ENCODE data around the gene WNT7B. TPM values are rescaled to one million over a fixed set of nuclear protein-coding genes. Genes with fewer than 3 reads are reported as not detected.

WNT7B gene
- total RNA-seq, 1 experiment from 2014 or later, result 0.57 TPM

DNA sequence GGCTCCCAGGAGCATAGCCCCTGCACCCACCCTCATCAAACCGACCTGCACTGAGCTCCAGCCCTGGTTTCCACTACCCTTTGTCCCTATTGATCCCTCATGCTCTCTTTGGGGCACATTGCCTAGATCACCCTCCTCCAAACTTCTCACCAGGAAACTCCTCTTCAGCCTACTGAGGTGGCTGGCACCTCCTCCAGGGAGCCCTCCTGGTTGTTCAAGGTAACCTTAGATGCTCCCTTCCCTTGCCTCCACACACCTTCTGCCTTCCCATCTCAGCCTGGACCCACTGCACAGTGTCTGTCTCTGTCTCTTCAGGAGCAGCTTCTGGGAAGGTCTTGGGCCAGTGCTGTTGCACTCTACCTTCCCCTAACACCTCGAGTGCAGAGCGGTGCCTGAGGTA lies 15.8 kb upstream of the WNT7B start:
- intact Hi-C loops (cut with micrococcal nuclease; ENCODE audit: unreplicated experiment), result no loop called here
- H3K4me3 ChIP-seq (ENCODE audit: low read depth, low read length), result no peak overlapping the region
- no peaks in the 10 kb centered on the region for H3K4me1 ChIP-seq
- no peaks in the 10 kb centered on the region for H3K36me3 Mint-ChIP-seq (ENCODE audit: insufficient read depth, unreplicated experiment)
- H3K27me3 Mint-ChIP-seq (ENCODE audit: insufficient read depth, unreplicated experiment), result no peaks in the 10 kb centered on the region
- ChIA-PET CTCF (interaction anchor here (0.9 to 1.7 kb wide), 2 partner anchors 14 to 124 kb away, joined by 4 read pairs; no protein-coding TSS in a partner anchor), POLR2A (no interaction called here)
- no peak for DNase-seq
- no peaks in the 10 kb centered on the region for H3K9me3 Mint-ChIP-seq (ENCODE audit: unreplicated experiment)
- H3K27me3 ChIP-seq (replicated peaks; ENCODE audit: control insufficient read depth, insufficient read depth, low read length), result no peaks in the 10 kb centered on the region
- no TSS peak for BruUV-seq (replicated peaks)
- no peaks in the 10 kb centered on the region for H3K9me3 ChIP-seq
- H3K4me1 Mint-ChIP-seq (ENCODE audit: low read depth, unreplicated experiment), result no peaks in the 10 kb centered on the region
- no peak overlapping the region for H3K27ac Mint-ChIP-seq (ENCODE audit: unreplicated experiment)
- TF ChIP-seq, protein P1, sequence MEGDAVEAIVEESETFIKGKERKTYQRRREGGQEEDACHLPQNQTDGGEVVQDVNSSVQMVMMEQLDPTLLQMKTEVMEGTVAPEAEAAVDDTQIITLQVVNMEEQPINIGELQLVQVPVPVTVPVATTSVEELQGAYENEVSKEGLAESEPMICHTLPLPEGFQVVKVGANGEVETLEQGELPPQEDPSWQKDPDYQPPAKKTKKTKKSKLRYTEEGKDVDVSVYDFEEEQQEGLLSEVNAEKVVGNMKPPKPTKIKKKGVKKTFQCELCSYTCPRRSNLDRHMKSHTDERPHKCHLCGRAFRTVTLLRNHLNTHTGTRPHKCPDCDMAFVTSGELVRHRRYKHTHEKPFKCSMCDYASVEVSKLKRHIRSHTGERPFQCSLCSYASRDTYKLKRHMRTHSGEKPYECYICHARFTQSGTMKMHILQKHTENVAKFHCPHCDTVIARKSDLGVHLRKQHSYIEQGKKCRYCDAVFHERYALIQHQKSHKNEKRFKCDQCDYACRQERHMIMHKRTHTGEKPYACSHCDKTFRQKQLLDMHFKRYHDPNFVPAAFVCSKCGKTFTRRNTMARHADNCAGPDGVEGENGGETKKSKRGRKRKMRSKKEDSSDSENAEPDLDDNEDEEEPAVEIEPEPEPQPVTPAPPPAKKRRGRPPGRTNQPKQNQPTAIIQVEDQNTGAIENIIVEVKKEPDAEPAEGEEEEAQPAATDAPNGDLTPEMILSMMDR (IDR thresholded peaks at IDR 0.05; ENCODE audit: insufficient read depth in 1 of 2, low read depth in 1 of 2, low read length in 1 of 2, severe bottlenecking in 1 of 2, unreplicated experiment in 1 of 2), result no peak
- H3K36me3 ChIP-seq (ENCODE audit: control insufficient read depth, insufficient read depth, low read length), result no peaks in the 10 kb centered on the region
- H3K4me3 Mint-ChIP-seq (ENCODE audit: unreplicated experiment), result no peak overlapping the region

- Histone ChIP-seq H3K4me1 (no peaks in the 10 kb centered on the region), H3K36me3 (ENCODE audit: control insufficient read depth, insufficient read depth, low read length) (no peaks in the 10 kb centered on the region), H3K9me3 (no peaks in the 10 kb centered on the region), H3K27me3 (replicated peaks; ENCODE audit: control insufficient read depth, insufficient read depth, low read length) (no peaks in the 10 kb centered on the region), H3K4me3 (ENCODE audit: low read depth, low read length) (no peak overlapping the region)
- no peaks in the 10 kb centered on the region for H3K36me3 Mint-ChIP-seq (ENCODE audit: insufficient read depth, unreplicated experiment)
- POLR2A ChIA-PET, result no interaction called here
- H3K27me3 Mint-ChIP-seq (ENCODE audit: insufficient read depth, unreplicated experiment), result no peaks in the 10 kb centered on the region
- TF ChIP-seq, protein P1 (IDR thresholded peaks at IDR 0.05; ENCODE audit: insufficient read depth in 1 of 2, low read depth in 1 of 2, low read length in 1 of 2, severe bottlenecking in 1 of 2, unreplicated experiment in 1 of 2), result no peak
- H3K9me3 Mint-ChIP-seq (ENCODE audit: unreplicated experiment), result no peaks in the 10 kb centered on the region
- DNase-seq, result no peak
- H3K27ac Mint-ChIP-seq (ENCODE audit: unreplicated experiment), result no peak overlapping the region
- no TSS peak for BruUV-seq (replicated peaks)
- CTCF ChIA-PET, result interaction anchor here (0.6 to 1.7 kb wide), 2 partner anchors 15 to 25 kb away, joined by 3 to 4 read pairs; no protein-coding TSS in a partner anchor
- H3K4me1 Mint-ChIP-seq (ENCODE audit: low read depth, unreplicated experiment), result no peaks in the 10 kb centered on the region
- H3K4me3 Mint-ChIP-seq (ENCODE audit: unreplicated experiment), result no peak overlapping the region
- intact Hi-C loops (cut with micrococcal nuclease; ENCODE audit: unreplicated experiment), result no loop called here
Observed at GRCh38 chr22:45991098-45991497, 14.1 kb upstream of the WNT7B start.

DNA sequence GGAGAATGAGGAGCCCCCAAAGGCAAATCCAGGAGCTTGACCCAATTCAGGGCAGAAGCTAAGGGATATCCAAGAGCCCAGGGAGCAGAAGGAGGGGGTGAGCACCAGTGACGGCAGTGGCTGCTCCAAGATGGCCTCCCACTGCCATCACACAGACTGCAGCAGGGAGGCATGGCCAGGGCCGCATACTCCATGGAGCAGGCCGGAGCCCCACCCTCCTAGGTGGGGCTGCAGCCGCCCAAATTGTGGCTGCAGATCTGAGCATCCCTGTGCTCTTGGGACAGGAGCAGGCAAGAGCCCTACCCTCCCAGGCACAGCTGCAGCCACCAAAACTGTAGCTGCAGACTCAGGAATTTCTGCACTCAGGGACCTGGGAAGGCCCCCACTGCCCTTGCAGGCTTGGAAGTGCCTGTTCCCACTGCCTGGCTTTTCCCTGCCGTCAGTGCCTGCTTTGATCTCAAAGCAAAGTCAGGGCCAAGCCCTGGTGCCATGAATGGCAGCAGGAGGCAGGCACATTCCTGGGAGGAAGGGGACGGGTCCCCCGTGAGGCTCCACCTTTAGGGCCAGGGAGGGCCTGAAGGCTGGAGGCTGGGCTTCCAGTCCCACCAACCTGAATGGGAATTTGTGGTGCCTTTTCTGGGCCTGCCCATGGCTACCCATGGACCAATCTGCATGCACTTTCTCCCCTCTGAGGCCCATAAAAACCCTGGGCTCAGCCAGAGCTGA lies 10.3 kb upstream of the WNT7B start:
- no peaks in the 10 kb centered on the region for H3K9me3 Mint-ChIP-seq (ENCODE audit: unreplicated experiment)
- no peak for DNase-seq
- Histone ChIP-seq H3K4me1 (no peaks in the 10 kb centered on the region), H3K9me3 (no peaks in the 10 kb centered on the region), H3K27me3 (replicated peaks; ENCODE audit: control insufficient read depth, insufficient read depth, low read length) (no peaks in the 10 kb centered on the region), H3K4me3 (ENCODE audit: low read depth, low read length) (no peak overlapping the region), H3K36me3 (ENCODE audit: control insufficient read depth, insufficient read depth, low read length) (no peaks in the 10 kb centered on the region)
- BruUV-seq (replicated peaks), result no TSS peak
- TF ChIP-seq, protein P1 (IDR thresholded peaks at IDR 0.05; ENCODE audit: insufficient read depth in 1 of 2, low read depth in 1 of 2, low read length in 1 of 2, severe bottlenecking in 1 of 2, unreplicated experiment in 1 of 2), result no peak
- no peak overlapping the region for H3K4me3 Mint-ChIP-seq (ENCODE audit: unreplicated experiment)
- POLR2A ChIA-PET, result interaction anchor here (0.7 kb wide), 1 partner anchor 508 kb away, joined by 3 read pairs; no protein-coding TSS in a partner anchor
- H3K36me3 Mint-ChIP-seq (ENCODE audit: insufficient read depth, unreplicated experiment), result no peaks in the 10 kb centered on the region
- H3K4me1 Mint-ChIP-seq (ENCODE audit: low read depth, unreplicated experiment), result no peaks in the 10 kb centered on the region
- H3K27me3 Mint-ChIP-seq (ENCODE audit: insufficient read depth, unreplicated experiment), result no peaks in the 10 kb centered on the region
- CTCF ChIA-PET, result interaction anchor here (1.2 kb wide), 1 partner anchor 19 kb away, joined by 3 read pairs; no protein-coding TSS in a partner anchor
- no peak overlapping the region for H3K27ac Mint-ChIP-seq (ENCODE audit: unreplicated experiment)
- intact Hi-C loops (cut with micrococcal nuclease; ENCODE audit: unreplicated experiment), result no loop called here

Measured in Caco-2 (cell line).